GM18499 (cell line): Measurements from ENCODE around the gene ZNF595.
"Not testable (repeated sequence)": the region's sequence is repeated elsewhere in the genome, so short reads cannot be mapped to it uniquely, and the experiment has no call there.

Experiments
- ATAC-seq: cut with Tn5 transposase; IDR thresholded peaks from one replicate; pipeline ENCODE4 v1.9.1; 2021; ENCODE audit warnings: moderate number of reproducible peaks; ENCODE audit not compliant: insufficient read depth, unreplicated experiment

ZNF595 gene

DNA sequence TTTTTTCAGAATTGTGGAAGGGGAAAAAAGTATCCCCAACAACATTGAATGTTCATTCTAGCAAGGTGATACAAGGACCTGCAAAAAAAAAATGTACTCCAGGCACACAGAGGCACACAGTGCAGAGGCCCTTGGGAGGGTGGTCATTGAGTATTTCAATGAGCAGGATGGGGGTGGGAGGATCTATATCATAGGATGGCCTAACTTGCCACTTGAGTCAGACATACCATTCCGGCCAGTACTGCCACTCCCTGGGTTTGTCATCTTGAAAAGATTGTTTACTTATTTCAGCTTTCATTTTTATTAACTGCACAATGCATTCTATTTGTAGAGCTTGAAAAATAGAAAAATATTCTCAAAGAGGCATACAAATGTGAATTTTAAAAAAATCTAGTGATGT is 18.7 kb downstream of the ZNF595 start:
- ATAC-seq, result no peak

DNA sequence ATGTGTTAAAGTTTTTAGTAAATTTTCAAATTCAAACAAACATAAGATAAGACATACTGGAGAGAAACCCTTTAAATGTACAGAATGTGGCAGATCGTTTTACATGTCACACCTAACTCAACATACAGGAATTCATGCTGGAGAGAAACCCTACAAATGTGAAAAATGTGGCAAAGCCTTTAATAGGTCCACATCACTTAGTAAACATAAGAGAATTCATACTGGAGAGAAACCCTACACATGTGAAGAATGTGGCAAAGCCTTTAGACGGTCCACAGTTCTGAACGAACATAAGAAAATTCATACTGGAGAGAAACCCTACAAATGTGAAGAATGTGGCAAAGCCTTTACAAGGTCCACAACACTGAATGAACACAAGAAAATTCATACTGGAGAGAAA is 32.8 kb downstream of the ZNF595 start:
- no peak for ATAC-seq

DNA sequence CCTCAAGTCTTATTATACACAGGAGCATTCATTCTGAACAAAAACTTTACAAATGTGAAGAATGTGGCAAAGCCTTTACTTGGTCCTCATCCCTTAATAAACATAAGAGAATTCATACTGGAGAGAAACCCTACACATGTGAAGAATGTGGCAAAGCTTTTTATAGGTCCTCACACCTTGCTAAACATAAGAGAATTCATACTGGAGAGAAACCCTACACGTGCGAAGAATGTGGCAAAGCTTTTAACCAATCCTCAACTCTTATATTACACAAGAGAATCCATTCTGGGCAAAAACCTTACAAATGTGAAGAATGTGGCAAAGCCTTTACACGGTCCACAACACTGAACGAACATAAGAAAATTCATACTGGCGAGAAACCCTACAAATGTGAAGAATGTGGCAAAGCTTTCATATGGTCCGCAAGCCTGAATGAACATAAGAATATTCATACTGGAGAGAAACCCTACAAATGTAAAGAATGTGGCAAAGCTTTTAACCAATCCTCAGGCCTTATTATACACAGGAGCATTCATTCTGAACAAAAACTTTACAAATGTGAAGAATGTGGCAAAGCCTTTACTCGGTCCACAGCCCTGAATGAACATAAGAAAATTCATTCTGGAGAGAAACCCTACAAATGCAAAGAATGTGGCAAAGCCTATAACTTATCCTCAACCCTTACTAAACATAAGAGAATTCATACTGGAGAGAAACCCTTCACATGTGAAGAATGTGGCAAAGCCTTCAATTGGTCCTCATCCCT is 33.6 kb downstream of the ZNF595 start:
- ATAC-seq, result not testable (repeated sequence)

DNA sequence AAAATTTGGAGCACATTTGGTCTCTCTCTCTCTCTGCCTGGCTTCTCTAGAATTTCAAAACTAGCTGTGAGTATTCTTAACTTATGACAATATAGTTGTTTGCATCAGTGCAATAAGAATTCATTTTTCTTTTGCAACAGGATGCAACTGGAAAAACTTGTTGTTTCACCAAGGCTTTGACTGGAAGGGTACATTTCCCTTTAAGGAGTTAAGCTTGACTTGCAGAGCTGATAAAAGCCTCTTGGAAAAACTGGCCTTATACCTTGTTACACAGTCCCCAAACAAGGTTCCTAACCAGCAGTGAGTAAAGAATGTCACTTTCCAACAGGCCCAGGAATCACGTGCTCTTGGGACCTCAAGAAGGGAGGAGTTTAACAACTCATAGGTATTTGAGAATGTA is 45.3 kb downstream of the ZNF595 start:
- ATAC-seq, result no peak

DNA sequence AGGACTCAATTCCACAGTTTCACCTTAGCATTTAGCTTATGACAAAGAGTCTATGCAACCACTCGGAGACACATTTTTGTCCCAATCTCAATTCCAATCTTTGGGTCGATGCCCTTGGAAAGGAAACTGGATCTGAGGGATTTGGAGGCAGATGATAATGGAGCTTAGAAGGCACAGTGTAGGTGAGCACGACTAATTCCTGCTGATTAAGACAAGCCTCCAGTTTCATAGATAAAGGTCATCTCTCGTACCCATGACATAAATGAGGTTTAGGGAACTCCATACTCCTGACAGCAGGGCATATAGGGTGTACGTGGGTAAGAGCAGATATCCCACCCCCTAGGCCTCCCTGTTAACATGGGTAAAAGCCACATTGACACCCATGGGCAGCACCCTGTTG is 46.7 kb downstream of the ZNF595 start:
- no peak for ATAC-seq

DNA sequence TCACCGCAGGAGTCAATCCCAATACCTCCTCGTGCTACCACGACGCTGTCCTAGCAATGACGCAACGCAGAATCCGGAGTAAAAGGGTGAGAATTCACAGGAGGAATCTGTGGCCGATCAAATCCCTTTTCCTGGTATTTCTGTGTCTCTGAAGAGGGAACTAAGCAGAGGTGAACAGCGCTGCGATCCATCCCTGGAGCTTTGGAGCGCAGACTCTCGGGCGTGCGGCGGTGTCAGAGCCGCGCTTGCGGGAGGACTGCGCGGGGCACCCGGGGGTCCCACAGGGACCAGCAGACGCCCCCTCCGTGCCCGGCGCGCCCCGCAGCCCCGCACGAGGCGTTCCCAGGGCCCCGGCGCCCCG is 53.9 kb downstream of the ZNF595 start:
- ATAC-seq, result no peak

DNA sequence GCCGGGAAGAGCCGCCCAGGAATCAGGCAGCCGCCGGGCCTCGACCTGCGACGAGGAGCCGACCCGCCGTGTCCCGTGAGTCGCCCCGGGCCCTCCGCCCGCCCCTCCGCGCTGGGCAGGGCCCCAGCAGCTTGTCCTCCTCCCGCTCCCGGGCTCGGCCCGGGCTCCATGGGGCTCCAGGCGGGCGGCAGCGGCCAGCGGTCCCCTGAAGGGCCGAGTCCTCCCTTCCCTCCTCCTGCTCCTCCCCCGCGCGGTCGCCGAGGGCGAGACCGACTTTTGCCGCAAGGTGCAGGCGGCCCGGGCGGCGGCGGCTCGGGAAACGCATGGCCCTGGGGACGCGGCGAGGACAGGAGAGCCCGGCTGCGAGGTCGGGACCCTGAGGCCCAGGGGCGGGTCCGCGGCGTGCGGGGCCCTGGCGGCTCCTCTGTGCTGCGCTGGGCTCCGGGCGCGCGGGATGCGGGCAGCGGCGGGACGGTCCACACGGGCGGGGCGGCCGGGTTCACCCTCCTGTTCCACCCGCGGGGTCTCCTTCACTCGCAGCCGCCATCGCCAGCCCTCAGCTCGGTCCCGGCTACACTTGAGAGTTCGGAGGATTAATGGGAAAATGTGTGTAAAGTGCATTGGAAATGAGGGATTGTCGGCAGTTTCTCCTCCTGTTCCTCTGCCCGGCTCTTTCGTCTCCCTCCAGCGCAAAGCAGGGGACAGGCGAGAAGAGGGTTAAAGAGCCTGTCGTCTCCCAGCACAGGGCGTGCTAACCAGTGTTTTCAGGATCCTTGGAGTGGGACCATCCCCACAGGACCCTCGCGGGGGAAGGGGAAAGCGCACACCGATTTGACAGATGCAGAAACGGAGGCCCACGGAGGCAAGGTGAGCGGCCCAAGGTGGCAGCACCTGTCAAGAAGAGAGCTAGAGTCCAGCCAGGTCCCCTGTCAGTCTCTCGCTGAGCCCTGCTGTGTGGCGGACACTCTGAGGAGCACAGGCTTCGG is 54.6 kb downstream of the ZNF595 start:
- ATAC-seq, result no peak

DNA sequence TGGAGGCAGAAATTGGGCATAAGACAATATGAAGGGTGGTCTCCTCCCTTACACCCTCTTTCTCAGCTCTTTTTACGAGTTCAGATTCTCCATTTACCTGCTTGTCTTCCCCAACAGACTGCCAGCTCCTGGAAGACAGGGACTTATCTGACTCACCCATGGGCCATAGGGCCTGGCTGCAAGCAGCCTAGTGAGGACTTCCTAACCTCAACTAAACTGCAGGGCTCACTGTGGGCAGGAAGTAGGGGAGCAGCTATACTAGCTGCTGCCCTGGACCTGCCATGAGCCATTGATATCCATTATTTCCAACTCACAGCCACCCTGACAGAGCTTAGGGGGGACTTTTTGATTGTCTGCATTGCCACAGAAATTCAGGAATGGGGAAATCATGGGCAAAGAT is 59.6 kb downstream of the ZNF595 start:
- no peak for ATAC-seq

DNA sequence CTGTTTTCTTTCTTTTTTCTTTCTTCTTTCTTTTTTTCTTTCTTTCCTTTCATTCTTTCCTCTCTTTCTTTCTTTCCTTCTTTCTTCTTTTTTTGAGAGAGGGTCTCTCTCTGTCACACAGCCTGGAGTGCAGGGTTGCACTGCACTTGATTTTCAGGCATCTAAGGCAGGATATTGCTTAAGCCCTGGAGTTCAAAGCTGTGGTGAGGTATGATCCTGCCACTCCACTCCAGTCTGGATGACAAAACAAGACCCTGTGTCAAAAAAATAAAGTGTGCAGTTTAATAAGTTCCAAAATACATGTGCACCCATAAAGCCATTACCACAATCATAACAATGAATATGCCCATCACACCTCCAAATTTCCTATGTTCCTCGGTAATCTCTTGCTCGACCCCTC is 60.6 kb downstream of the ZNF595 start:
- no peak for ATAC-seq

DNA sequence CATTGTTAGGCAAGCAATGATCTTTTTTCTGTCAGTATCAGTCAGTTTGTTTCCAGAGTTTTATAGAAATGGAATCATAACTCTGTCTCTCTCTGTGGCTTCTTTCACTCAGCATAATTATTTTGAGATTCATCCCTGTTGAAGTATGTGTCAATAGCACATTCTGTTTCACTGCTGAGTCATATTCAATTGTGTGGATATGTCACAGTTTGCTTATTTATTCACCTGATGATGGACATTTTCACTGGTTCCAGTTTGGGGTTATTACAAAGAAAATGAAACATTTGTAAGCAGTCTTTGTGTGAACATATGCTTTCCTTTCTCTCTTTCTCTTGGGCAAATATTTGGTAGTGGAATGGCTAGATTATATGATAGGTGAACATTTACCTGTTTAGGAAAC is 61.0 kb downstream of the ZNF595 start:
- no peak for ATAC-seq

DNA sequence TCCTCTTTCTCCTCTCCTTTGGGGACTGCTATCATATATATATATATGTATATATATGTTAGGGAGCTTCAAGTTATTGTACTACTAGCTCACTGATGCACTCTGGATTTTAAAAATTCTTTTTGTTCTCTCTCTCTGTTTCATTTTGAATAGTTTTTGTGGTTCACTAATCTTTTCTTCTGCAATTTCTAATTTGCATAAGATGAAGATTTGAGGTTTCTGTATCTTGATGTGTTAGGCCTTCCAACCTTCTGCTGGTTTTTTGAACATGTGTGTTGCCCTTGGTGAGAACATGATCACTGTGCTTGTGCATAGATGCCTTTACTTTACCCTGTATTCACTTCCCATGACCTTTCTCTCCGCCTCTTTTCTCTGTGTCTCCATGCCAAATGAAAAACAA is 63.4 kb downstream of the ZNF595 start:
- ATAC-seq, result no peak

DNA sequence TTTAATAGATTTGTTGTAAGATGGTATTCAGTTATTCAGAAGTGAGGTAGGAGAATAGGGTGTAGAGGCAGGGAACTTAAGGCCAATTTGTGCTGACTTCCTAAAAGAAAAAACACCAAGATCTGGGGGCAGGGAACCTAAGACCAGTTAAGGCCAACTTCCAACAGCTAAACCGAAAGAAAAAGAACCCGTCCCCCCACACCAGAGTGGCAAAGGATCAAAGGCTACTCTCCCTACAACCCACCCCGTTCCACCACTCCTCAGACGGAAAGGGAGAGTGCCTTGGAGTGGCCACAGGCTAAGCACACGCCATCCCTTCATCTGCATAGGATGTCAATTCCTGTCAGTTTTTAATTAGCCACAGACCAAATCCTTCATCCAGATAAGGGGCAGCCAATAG is 67.5 kb downstream of the ZNF595 start:
- ATAC-seq, result no peak

DNA sequence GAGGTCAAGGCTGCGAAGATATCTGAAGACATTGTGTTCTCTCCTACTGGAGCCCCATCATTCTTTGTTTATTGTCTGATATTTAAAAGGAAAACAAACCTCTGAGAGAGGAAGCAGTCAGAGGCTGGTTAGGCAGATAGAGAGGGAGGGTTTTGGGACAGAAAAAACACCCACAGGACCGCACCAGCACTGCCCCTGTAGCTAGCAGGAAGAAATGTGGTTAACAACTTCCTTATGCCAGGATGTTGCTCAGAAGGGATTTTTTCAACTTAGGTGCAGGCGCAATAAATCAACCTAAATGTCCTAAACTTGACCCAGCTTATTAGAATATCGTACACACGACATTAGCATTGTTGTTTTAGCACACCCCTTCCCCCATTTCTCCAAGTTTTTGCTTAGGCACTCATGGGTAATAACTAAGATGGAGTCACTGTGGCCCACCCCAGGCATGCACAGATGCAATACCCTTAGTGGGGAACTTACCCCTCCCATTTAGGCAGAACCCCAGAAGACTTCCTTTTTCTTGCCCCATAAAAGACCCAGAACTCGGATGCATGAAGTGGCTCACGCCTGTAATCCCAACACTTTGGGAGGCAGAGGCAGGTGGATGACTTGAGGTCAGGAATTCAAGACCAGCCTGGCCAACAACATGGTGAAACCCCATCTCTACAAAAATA is 68.4 kb downstream of the ZNF595 start:
- no peak for ATAC-seq

DNA sequence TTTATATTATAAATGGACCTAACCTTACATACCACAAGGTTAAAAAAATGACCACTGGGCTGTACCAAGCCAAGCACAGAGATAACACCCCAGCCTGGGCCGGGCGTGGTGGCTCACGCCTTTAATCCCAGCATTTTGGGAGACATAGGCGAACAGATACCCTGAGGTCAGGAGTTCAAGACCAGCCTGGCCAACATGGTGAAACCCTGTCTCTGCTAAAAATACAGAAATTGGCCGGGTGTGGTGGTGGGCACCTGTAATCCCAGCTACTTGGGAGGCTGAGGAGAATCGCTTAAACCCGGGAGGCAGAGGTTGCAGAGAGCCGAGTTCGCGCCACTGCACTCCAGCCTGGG is 70.8 kb downstream of the ZNF595 start:
- not testable (repeated sequence) for ATAC-seq

DNA sequence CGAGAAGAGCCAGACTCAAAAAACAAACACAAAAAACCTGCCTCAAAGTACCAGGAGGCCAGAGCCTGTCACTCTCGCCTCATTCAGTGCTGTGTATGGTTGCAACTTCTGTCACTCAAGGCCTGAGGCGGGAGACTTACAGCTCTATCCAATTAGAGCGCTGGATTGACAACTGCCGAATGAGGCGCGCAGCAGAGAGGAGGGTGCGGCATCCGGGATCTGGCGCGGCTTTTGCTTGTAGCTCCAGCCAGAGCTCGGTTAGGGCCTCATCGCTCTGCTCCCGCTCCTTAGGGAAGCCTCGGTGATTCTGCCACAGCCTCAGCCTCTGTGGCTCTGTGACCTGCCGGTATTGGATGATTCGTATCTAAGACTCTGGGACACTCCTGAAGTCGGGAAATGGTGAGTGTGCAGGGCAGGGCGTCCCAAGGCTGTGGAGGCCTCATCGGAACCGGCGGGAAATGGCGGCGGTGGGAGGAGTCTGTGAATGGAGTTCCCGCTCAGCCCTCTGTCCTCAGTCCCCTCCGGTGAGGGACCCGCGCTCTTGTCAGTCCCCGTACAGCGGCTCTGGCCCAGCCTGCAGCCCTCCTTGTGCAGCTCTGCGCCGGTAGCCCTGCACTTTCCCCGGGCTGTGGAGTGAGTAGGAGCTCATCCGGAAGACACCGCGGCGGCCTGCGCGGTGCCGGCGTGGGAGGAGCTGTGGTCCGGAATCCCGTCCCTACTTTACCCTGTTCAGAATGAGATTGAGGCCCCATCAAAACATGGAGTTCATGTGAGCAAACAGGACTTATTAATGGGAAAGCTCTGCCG is 71.4 kb downstream of the ZNF595 start, which contains the start of gene ZNF718:
ZNF718 (plus strand) TSS at position 227 of the 807 bp plus-strand sequence; CDS start at position 397, 170 bp downstream.
- peak; percentile 96 for ATAC-seq

DNA sequence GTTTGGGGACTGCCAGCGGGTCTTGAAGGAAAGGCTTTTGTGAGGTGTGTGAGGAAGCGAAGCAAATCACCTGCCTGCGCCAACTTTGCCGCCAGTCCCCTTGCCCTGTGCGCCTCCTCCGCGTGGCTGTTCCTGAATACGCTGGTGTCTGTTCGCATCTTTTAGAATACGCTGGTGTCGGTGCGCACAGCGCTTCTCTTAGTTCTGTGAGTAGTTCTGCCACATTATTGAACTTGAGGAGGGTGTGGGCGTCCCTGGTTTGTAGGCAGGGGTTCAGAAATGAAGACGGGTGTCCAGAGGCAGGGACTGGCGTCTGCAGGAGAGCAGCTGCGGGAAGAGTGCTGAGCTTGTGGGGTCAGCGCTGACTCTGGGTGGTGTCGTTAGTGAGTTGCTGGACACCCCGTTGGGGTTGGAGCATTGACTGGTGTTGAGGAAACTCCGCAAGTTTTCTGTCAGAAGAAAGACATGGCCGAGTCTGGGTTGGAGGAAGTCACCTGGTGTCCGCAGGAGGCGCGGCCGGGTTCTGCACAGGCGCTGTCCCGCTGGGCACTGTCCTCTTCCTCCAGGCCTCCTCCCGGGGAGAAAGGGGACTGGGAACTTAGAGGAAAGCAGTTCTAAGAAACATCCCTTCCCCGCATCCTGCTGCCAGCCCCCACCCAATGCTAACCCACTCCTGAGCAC is 72.1 kb downstream of the ZNF595 start:
- no peak for ATAC-seq

DNA sequence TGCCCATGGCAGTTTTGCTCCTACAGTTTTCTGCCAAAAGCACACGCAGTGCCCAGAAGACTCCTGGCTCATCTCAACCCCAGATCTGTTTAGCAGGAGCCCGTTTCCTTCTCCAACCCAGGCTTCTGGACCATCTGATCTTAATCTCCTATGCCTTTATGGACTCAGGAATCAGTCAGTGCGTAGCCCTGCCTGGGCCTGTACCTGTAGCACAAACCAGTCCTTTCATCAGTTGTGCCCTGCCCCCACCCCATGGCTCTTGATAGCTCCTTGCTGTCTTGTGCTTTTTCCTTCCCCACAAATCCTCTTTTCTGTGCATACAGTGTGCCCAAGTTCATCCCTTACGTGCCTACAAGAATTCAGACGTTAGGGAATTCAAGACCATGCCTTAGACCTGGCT is 72.7 kb downstream of the ZNF595 start:
- no peak for ATAC-seq

DNA sequence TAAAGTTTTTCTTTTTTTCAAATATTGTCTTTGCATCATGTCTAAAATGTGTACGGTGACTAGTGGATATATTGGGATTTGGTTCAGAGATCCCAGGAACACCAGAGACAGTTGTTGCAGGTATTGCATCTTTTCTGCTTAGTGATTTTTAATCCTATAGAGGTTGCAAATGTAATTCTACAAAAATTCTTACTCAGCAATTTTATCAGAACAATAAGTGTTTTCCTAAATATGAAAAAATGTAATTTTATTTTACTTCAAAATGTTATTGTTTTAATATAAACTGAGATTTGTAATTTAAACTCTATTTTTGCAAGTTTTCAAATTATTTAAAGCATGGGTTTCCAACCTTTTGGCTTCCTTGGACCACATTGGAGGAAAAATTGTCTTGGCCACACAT is 79.4 kb downstream of the ZNF595 start:
- ATAC-seq, result no peak
